ENCODE results near the gene PTX4.

PTX4 gene

GRCh38 chr16:1500465-1501150 is 11.9 kb upstream of the PTX4 start:
- DNase-seq (no peak), ATAC-seq (replicated peaks) (no peak)
- Mint-ChIP-seq H3K36me3 (ENCODE audit: insufficient read depth) (peaks cover 4% of the 10 kb centered on the region), H3K4me1 (ENCODE audit: low read depth in 2 of 2) (no peaks in the 10 kb centered on the region), H3K27me3 (no peaks in the 10 kb centered on the region), H3K9me3 (no peaks in the 10 kb centered on the region), H3K4me3 (no peak overlapping the region), H3K27ac (no peak overlapping the region)

GRCh38 chr16:1499756-1500464 is 11.2 kb upstream of the PTX4 start:
- no peaks in the 10 kb centered on the region for H3K9me3 Mint-ChIP-seq
- H3K27ac Mint-ChIP-seq = no peak overlapping the region
- H3K4me1 Mint-ChIP-seq (ENCODE audit: low read depth in 2 of 2) = no peaks in the 10 kb centered on the region
- peaks cover 7% of the 10 kb centered on the region for H3K36me3 Mint-ChIP-seq (ENCODE audit: insufficient read depth)
- no peaks in the 10 kb centered on the region for H3K27me3 Mint-ChIP-seq
- DNase-seq = no peak
- H3K4me3 Mint-ChIP-seq = no peak overlapping the region
- ATAC-seq (replicated peaks) = no peak

GRCh38 chr16:1498899-1499676 is 10.3 kb upstream of the PTX4 start:
- H3K9me3 Mint-ChIP-seq = no peaks in the 10 kb centered on the region
- no peaks in the 10 kb centered on the region for H3K27me3 Mint-ChIP-seq
- ATAC-seq (replicated peaks) (no peak), DNase-seq (no peak)
- H3K36me3 Mint-ChIP-seq (ENCODE audit: insufficient read depth) = peaks cover 7% of the 10 kb centered on the region
- peaks cover 0 to 2% of the 10 kb centered on the region in 2 donors for H3K4me1 Mint-ChIP-seq (ENCODE audit: low read depth in 2 of 2)
- no peak overlapping the region for H3K4me3 Mint-ChIP-seq
- no peak overlapping the region for H3K27ac Mint-ChIP-seq

- ATAC-seq (replicated peaks) (no peak), DNase-seq (no peak)
- H3K4me3 Mint-ChIP-seq = no peak overlapping the region
- H3K27me3 Mint-ChIP-seq = no peaks in the 10 kb centered on the region
- H3K36me3 Mint-ChIP-seq (ENCODE audit: insufficient read depth) = peaks cover 7% of the 10 kb centered on the region
- no peaks in the 10 kb centered on the region for H3K9me3 Mint-ChIP-seq
- peaks cover 8 to 9% of the 10 kb centered on the region in 2 donors for H3K4me1 Mint-ChIP-seq (ENCODE audit: low read depth in 2 of 2)
- no peak overlapping the region for H3K27ac Mint-ChIP-seq
These were observed 8.4 kb upstream of the PTX4 start for GRCh38 chr16:1497014-1497598.

- Mint-ChIP-seq H3K4me1 (ENCODE audit: low read depth in 2 of 2) (peaks cover 9% of the 10 kb centered on the region in 2 donors), H3K36me3 (ENCODE audit: insufficient read depth) (peaks cover 7% of the 10 kb centered on the region), H3K4me3 (no peak overlapping the region), H3K9me3 (no peaks in the 10 kb centered on the region), H3K27ac (no peak overlapping the region), H3K27me3 (no peaks in the 10 kb centered on the region)
- no peak for DNase-seq
- ATAC-seq (replicated peaks) = no peak
These were observed 7.7 kb upstream of the PTX4 start for GRCh38 chr16:1496464-1496863.

GRCh38 chr16:1495889-1496262 is 7.1 kb upstream of the PTX4 start:
- Mint-ChIP-seq H3K4me3 (peak overlapping the region in 1 of 2 donors; percentile 12), H3K27me3 (no peaks in the 10 kb centered on the region), H3K4me1 (ENCODE audit: low read depth in 2 of 2) (peaks cover 9 to 10% of the 10 kb centered on the region in 2 donors), H3K36me3 (ENCODE audit: insufficient read depth) (peaks cover 7% of the 10 kb centered on the region), H3K9me3 (no peaks in the 10 kb centered on the region), H3K27ac (no peak overlapping the region)
- DNase-seq (no peak), ATAC-seq (replicated peaks) (no peak)

GRCh38 chr16:1495211-1495888 is 6.6 kb upstream of the PTX4 start:
- H3K27me3 Mint-ChIP-seq = no peaks in the 10 kb centered on the region
- peaks cover 9 to 10% of the 10 kb centered on the region in 2 donors for H3K4me1 Mint-ChIP-seq (ENCODE audit: low read depth in 2 of 2)
- no peak overlapping the region for H3K27ac Mint-ChIP-seq
- H3K9me3 Mint-ChIP-seq = no peaks in the 10 kb centered on the region
- peak overlapping the region; percentile 51 to 90 for H3K4me3 Mint-ChIP-seq
- no peak for DNase-seq
- no peak for ATAC-seq (replicated peaks)
- H3K36me3 Mint-ChIP-seq (ENCODE audit: insufficient read depth) = peaks cover 7% of the 10 kb centered on the region

- Mint-ChIP-seq H3K27me3 (no peaks in the 10 kb centered on the region), H3K27ac (no peak overlapping the region), H3K4me1 (ENCODE audit: low read depth in 2 of 2) (peaks cover 9 to 10% of the 10 kb centered on the region in 2 donors), H3K36me3 (ENCODE audit: insufficient read depth) (peaks cover 7% of the 10 kb centered on the region), H3K9me3 (no peaks in the 10 kb centered on the region), H3K4me3 (peak overlapping the region; percentile 90 to 91)
- DNase-seq (no peak), ATAC-seq (replicated peaks) (no peak)
These were observed 6.0 kb upstream of the PTX4 start for GRCh38 chr16:1494711-1495110.

GRCh38 chr16:1494129-1494640 is 5.4 kb upstream of the PTX4 start:
- Mint-ChIP-seq H3K9me3 (no peaks in the 10 kb centered on the region), H3K4me1 (ENCODE audit: low read depth in 2 of 2) (peaks cover 9 to 10% of the 10 kb centered on the region in 2 donors), H3K4me3 (peak overlapping the region; percentile 90 to 91), H3K27ac (peak overlapping the region; percentile 13 to 94), H3K27me3 (no peaks in the 10 kb centered on the region), H3K36me3 (ENCODE audit: insufficient read depth) (peaks cover 7% of the 10 kb centered on the region)
- DNase-seq = no peak
- ATAC-seq (replicated peaks) = no peak

GRCh38 chr16:1493746-1494094 is 5.0 kb upstream of the PTX4 start:
- Mint-ChIP-seq H3K27ac (peak overlapping the region; percentile 13 to 94), H3K27me3 (no peaks in the 10 kb centered on the region)

GRCh38 chr16:1492923-1493745 is 4.4 kb upstream of the PTX4 start, which contains the start of gene TELO2:
Gene TELO2 (plus strand): TSS chr16:1493360. CDS start chr16:1494282, 922 bp downstream.
- Mint-ChIP-seq H3K36me3 (ENCODE audit: insufficient read depth) (peaks cover 7% of the 10 kb centered on the region), H3K27ac (peak within 1 kb of the TSS; percentile 94 to 96), H3K27me3 (no peaks in the 10 kb centered on the region), H3K4me3 (peak within 1 kb of the TSS; percentile 90 to 91), H3K9me3 (no peaks in the 10 kb centered on the region), H3K4me1 (ENCODE audit: low read depth in 2 of 2) (peaks cover 9 to 10% of the 10 kb centered on the region in 2 donors)
- peak; percentile 85 for ATAC-seq (replicated peaks)
- peak; percentile 83 to 84 (median 84) for DNase-seq

More at GRCh38 chr16:1493746-1494094, 5.0 kb upstream of the PTX4 start:
- peaks cover 9 to 10% of the 10 kb centered on the region in 2 donors for H3K4me1 Mint-ChIP-seq (ENCODE audit: low read depth in 2 of 2)
- peak in 1 of 3 experiments; percentile 13 for DNase-seq
- peak; percentile 4 for ATAC-seq (replicated peaks)
- H3K36me3 Mint-ChIP-seq (ENCODE audit: insufficient read depth) = peaks cover 7% of the 10 kb centered on the region
- no peaks in the 10 kb centered on the region for H3K9me3 Mint-ChIP-seq
- H3K4me3 Mint-ChIP-seq = peak overlapping the region; percentile 90 to 91
